OCI-LY3 (cell line): ENCODE measurements around the gene RNASEL.

ENCODE experiments used
- EZH2phosphoT487 ChIP-seq: fragments of 200-600 bp; shearing (Covaris generic); IDR thresholded peaks from 2 replicates; pipeline ENCODE4 v1.6.1; 2018; ENCODE audit warnings: antibody characterized with exemption, mixed run types, low read depth
- TF ChIP-seq, protein P1 (sequence below): fragments of 200-600, 300-600 bp; sonication (generic); IDR thresholded peaks from 2 replicates; pipeline ENCODE4 v1.5.1; 2014; ENCODE audit warnings: antibody characterized with exemption, low read length, low read depth

DNA sequence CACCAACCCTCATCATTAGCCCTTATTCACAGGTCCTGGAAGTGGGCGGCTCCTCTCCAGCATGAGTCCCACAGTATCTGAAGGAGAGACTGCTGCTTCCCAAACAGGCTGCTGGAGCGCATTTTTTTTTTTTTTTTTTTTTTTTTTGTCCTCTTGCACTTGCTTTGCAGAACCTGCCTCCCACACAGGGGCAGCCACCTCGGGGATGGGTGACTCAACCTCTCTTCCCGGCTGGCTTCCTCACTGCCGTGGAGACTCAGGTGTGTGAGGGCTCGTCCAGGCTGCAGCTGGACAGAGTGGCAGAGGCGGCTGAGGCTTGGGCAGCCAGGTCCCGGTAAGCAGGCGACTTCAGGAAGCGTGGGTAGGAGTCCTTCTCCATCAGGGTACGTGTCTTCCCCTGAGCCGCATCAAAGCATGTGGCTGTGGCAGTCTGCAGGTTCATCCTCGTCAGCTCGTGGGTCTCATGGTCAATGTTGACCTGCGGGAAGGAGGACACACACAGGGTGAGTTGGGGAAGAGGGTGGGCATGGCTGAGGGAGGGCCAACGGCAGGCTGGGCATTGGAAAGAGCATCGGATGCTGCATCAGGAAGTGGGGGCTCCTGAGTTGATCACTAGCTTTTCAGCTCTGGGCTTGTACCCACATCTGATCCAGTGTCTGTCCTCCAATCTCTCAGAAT is 11.1 kb upstream of the RNASEL start:
- TF ChIP-seq, protein P1, sequence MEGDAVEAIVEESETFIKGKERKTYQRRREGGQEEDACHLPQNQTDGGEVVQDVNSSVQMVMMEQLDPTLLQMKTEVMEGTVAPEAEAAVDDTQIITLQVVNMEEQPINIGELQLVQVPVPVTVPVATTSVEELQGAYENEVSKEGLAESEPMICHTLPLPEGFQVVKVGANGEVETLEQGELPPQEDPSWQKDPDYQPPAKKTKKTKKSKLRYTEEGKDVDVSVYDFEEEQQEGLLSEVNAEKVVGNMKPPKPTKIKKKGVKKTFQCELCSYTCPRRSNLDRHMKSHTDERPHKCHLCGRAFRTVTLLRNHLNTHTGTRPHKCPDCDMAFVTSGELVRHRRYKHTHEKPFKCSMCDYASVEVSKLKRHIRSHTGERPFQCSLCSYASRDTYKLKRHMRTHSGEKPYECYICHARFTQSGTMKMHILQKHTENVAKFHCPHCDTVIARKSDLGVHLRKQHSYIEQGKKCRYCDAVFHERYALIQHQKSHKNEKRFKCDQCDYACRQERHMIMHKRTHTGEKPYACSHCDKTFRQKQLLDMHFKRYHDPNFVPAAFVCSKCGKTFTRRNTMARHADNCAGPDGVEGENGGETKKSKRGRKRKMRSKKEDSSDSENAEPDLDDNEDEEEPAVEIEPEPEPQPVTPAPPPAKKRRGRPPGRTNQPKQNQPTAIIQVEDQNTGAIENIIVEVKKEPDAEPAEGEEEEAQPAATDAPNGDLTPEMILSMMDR, result no peak
- no peak for TF ChIP-seq EZH2phosphoT487
